Endothelial cell of umbilical vein (primary cell): ENCODE measurements around the gene SLC30A2. TPM values are rescaled to one million over a fixed set of nuclear protein-coding genes. Genes with fewer than 3 reads are reported as not detected.

Experiments
- BruUV-seq: library from RNA; stranded (reverse); fragments of 400-500 nt; replicated peaks from 2 replicates; lab custom pipeline; 2021; lab: Mats Ljungman, UMichigan
- CTCF ChIA-PET: fragments of 300-600, 350-600 bp; sonication (Branson Sonifier 250); formaldehyde crosslinking; loops from one replicate; lab custom pipeline; 2021; ENCODE audit warnings: antibody characterized with exemption, inconsistent platforms; lab: Charles Lee
- POLR2A ChIA-PET: fragments of 300-600, 350-600 bp; sonication (Branson Sonifier 250); formaldehyde crosslinking; loops from one replicate; lab custom pipeline; 2021; ENCODE audit warnings: antibody characterized with exemption, inconsistent platforms; lab: Charles Lee
- DNase-seq: peaks from one replicate; pipeline ENCODE4 v3.0.0-alpha.2; 2011; ENCODE audit warnings: low read depth, low spot score
- FAIRE-seq: peaks from 2 replicates; lab custom pipeline; 2011; peaks lifted over from hg19 to GRCh38; lab: Jason Lieb, UNC
- H2AFZ ChIP-seq: 2 replicates; pipeline ENCODE4 v1.6.0; 2012; ENCODE audit warnings: low read depth, low read length, control low read depth, inconsistent platforms
- H3K27ac ChIP-seq: 2 replicates; pipeline ENCODE4 v1.5.1; 2011; ENCODE audit warnings: low read depth, mild to moderate bottlenecking, control low read depth, low read length, moderate library complexity; ENCODE audit not compliant: insufficient read depth
- H3K27me3 ChIP-seq, 2 experiments: 2 replicates each; pipeline versions ENCODE4 v1.6.0 to v1.6.1; 2011; ENCODE audit warnings: low read length in 2 of 2, mixed read lengths in 1 of 2; ENCODE audit not compliant: control insufficient read depth in 2 of 2, insufficient read depth in 2 of 2
- H3K36me3 ChIP-seq, 2 experiments: 2 replicates in 1 of 2; 3 replicates in 1 of 2; pipeline ENCODE4 v1.5.1; 2011; ENCODE audit warnings: low read length in 2 of 2, mild to moderate bottlenecking in 1 of 2, moderate library complexity in 1 of 2; ENCODE audit not compliant: control insufficient read depth in 2 of 2, insufficient read depth in 2 of 2; ENCODE audit errors: extremely low read depth in 1 of 2
- H3K4me1 ChIP-seq: 3 replicates; pipeline ENCODE4 v1.5.1; 2011; ENCODE audit warnings: mild to moderate bottlenecking, low read length; ENCODE audit not compliant: control insufficient read depth, insufficient read depth; ENCODE audit errors: extremely low read depth
- H3K4me2 ChIP-seq: 2 replicates; pipeline ENCODE4 v1.6.1; 2011; ENCODE audit warnings: low read length, control low read depth, mixed read lengths; ENCODE audit not compliant: insufficient read depth
- H3K4me3 ChIP-seq, 3 experiments: fragments of 200-600 bp in 1 of 3; sonication (generic), shearing (Covaris generic) in 1 of 3; replicated peaks in 1 of 3; 2 replicates each; pipeline ENCODE4 v1.5.1; 2011 to 2016; ENCODE audit warnings: control low read depth in 3 of 3, low read length in 3 of 3, mild to moderate bottlenecking in 2 of 3, inconsistent platforms in 1 of 3, low read depth in 1 of 3, moderate library complexity in 1 of 3; ENCODE audit not compliant: insufficient read depth in 1 of 3
- H3K79me2 ChIP-seq: 2 replicates; pipeline ENCODE4 v1.6.0; 2012; ENCODE audit warnings: low read length, inconsistent platforms; ENCODE audit not compliant: control insufficient read depth, insufficient read depth
- H3K9ac ChIP-seq: replicated peaks from 2 replicates; pipeline ENCODE3; 2011; ENCODE audit warnings: low read length, control low read depth; ENCODE audit not compliant: insufficient read depth; ENCODE audit errors: extremely low read depth
- H3K9me1 ChIP-seq: replicated peaks from 3 replicates; pipeline ENCODE4 v1.6.0; 2011; ENCODE audit warnings: mild to moderate bottlenecking, low read length; ENCODE audit not compliant: control insufficient read depth, insufficient read depth; ENCODE audit errors: extremely low read depth
- H3K9me3 ChIP-seq: replicated peaks from 2 replicates; pipeline ENCODE4 v1.5.1; 2012; ENCODE audit warnings: low read length, inconsistent platforms; ENCODE audit not compliant: control insufficient read depth, insufficient read depth
- H4K20me1 ChIP-seq: replicated peaks from 2 replicates; pipeline ENCODE3; 2011; ENCODE audit warnings: mild to moderate bottlenecking, low read length; ENCODE audit not compliant: control insufficient read depth, insufficient read depth; ENCODE audit errors: extremely low read depth
- CTCF ChIP-seq, 2 donors: IDR thresholded peaks; 1 replicate in 1 of 2; 2 replicates in 1 of 2; pipeline ENCODE4 v1.5.1; 2011; ENCODE audit warnings: low read length in 2 of 2, mild to moderate bottlenecking in 2 of 2, moderate library complexity in 2 of 2, control low read depth in 1 of 2, inconsistent platforms in 1 of 2, low read depth in 1 of 2; ENCODE audit not compliant: insufficient read depth in 1 of 2; ENCODE audit errors: extremely low read depth in 1 of 2
- EZH2 ChIP-seq: IDR thresholded peaks from 2 replicates; pipeline ENCODE4 v1.6.1; 2012; ENCODE audit warnings: borderline replicate concordance, low read depth, mild to moderate bottlenecking, moderate library complexity, low read length, inconsistent platforms; ENCODE audit not compliant: severe bottlenecking
- FOS ChIP-seq: IDR thresholded peaks from 2 replicates; pipeline ENCODE4 v1.6.1; 2011; ENCODE audit warnings: mild to moderate bottlenecking, low read length, moderate library complexity, borderline replicate concordance; ENCODE audit not compliant: insufficient read depth
- GATA2 ChIP-seq: IDR thresholded peaks from 2 replicates; pipeline ENCODE4 v1.7.0; 2011; ENCODE audit warnings: low read depth, mild to moderate bottlenecking, moderate library complexity, mixed read lengths, low read length; ENCODE audit not compliant: insufficient read length, insufficient read depth
- JUN ChIP-seq: IDR thresholded peaks from 2 replicates; pipeline ENCODE4 v1.6.1; 2011; ENCODE audit warnings: borderline replicate concordance, low read depth; ENCODE audit not compliant: insufficient read length, insufficient read depth
- MAX ChIP-seq: IDR thresholded peaks from 2 replicates; pipeline ENCODE4 v1.6.1; 2011; ENCODE audit not compliant: insufficient read depth, insufficient read length
- MYC ChIP-seq: IDR thresholded peaks from one replicate; pipeline ENCODE4 v1.6.1; 2011; ENCODE audit warnings: mild to moderate bottlenecking, low read depth, low read length
- POLR2A ChIP-seq: IDR thresholded peaks from 2 replicates; pipeline ENCODE4 v1.6.1; 2012; ENCODE audit warnings: low read depth, mild to moderate bottlenecking, control low read depth, low read length
- POLR2AphosphoS5 ChIP-seq: IDR thresholded peaks from 2 replicates; pipeline ENCODE4 v1.6.1; 2012; ENCODE audit warnings: low read depth, mild to moderate bottlenecking, control low read depth, low read length, moderate library complexity; ENCODE audit not compliant: insufficient read depth
- dilution Hi-C: fragments of 300-500 bp; cut with MboI; formaldehyde crosslinking; loops from one replicate; pipeline ENCODE4 v1.15.0; 2019; ENCODE audit warnings: low sequenced_read_pairs; ENCODE audit not compliant: extremely low pct_ligation_motif_present
- intact Hi-C: fragments of 100-400 bp; cut with micrococcal nuclease; formaldehyde crosslinking; loops from one replicate; pipeline ENCODE4 v1.10.0; 2022
- polyA plus RNA-seq, 4 experiments: library from polyadenylated mRNA; depleted of rRNA in 3 of 4; stranded (reverse) in 3 of 4; unstranded in 1 of 4; fragments of >200 nt; gene quantifications; 2 replicates each; pipeline versions ENCODE4 v1.2.1 to v1.2.3, GENCODE V29; 2011 to 2012; ENCODE audit warnings: missing spikeins in 1 of 4
- total RNA-seq: library from RNA; stranded (reverse); gene quantifications from 2 replicates; pipeline ENCODE4 v1.2.3, GENCODE V29; 2021

SLC30A2 gene
- total and polyA plus RNA-seq, 2 donors (not counting 3 experiments of a cell fraction or from before 2014, with no cell fraction given) = not detected

GRCh38 chr1:26066160-26066559, 20.2 kb upstream of the SLC30A2 start:
- Histone ChIP-seq H3K79me2 (no peaks in the 10 kb centered on the region), H3K27me3 (peaks cover 2 to 10% of the 10 kb centered on the region in 2 experiments), H3K4me3 (no peak overlapping the region), H3K36me3 (no peaks in the 10 kb centered on the region), H3K9me1 (no peaks in the 10 kb centered on the region), H4K20me1 (no peaks in the 10 kb centered on the region), H3K27ac (no peak overlapping the region), H3K9me3 (no peaks in the 10 kb centered on the region), H3K4me1 (no peaks in the 10 kb centered on the region), H3K4me2 (no peak overlapping the region), H2AFZ (no peak overlapping the region), H3K9ac (no peak overlapping the region)
- no peak for DNase-seq
- TF ChIP-seq FOS = no peak
- no peak for TF ChIP-seq JUN
- no peak for TF ChIP-seq GATA2
- TF ChIP-seq POLR2AphosphoS5 = no peak
- TF ChIP-seq MAX = no peak
- no peak for TF ChIP-seq MYC
- TF ChIP-seq POLR2A = no peak
- TF ChIP-seq EZH2 = no peak
- TF ChIP-seq CTCF (IDR thresholded peaks at IDR 0.05; ENCODE audit: extremely low read depth in 1 of 2, insufficient read depth in 1 of 2, low read depth in 1 of 2, low read length in 2 of 2) = no peak
- no peak for FAIRE-seq
- dilution Hi-C loops (no loop called here), intact Hi-C loops (no loop called here)
- ChIA-PET POLR2A (no interaction called here), CTCF (interaction anchor here (0.8 to 2.2 kb wide), 4 partner anchors 12 to 79 kb away, joined by 3 to 11 read pairs (median 6); no protein-coding TSS in a partner anchor)
- BruUV-seq = no TSS peak
